Prostate gland (tissue), 2 donors: ENCODE measurements around the gene CHI3L2. TPM values are rescaled to one million over a fixed set of nuclear protein-coding genes. Genes with fewer than 3 reads are reported as not detected.

Source experiments
- DNase-seq: peaks from one replicate; pipeline ENCODE4 v3.0.0-alpha.2; 2019; ENCODE audit warnings: low spot score
- H3K27ac ChIP-seq, 2 donors: fragments of 200-600 bp; sonication (generic); 2 replicates each; pipeline ENCODE4 v1.5.1; 2017 to 2019
- H3K27me3 ChIP-seq: fragments of 200-600 bp; sonication (generic); replicated peaks from 2 replicates; pipeline ENCODE4 v1.5.1; 2019; ENCODE audit not compliant: insufficient read depth
- H3K36me3 ChIP-seq, 2 donors: fragments of 200-600 bp; sonication (generic); 1 replicate in 1 of 2; 2 replicates in 1 of 2; pipeline versions ENCODE4 v1.5.1 to v1.8.1; 2017 to 2019
- H3K4me1 ChIP-seq: fragments of 200-600 bp; sonication (generic); replicated peaks from 2 replicates; pipeline ENCODE4 v1.5.1; 2019
- H3K4me3 ChIP-seq, 2 donors: fragments of 200-600 bp; sonication (generic); 2 replicates each; pipeline ENCODE4 v1.5.1; 2017 to 2019
- H3K9me3 ChIP-seq: fragments of 200-600 bp; sonication (generic); 2 replicates; pipeline ENCODE4 v1.5.1; 2017
- POLR2A ChIP-seq: fragments of 450-650 bp; IDR thresholded peaks from one replicate; pipeline ENCODE4 v1.6.1; 2016; ENCODE audit warnings: antibody characterized with exemption, mild to moderate bottlenecking
- POLR2AphosphoS5 ChIP-seq: sonication (generic); formaldehyde crosslinking; IDR thresholded peaks from one replicate; pipeline ENCODE4 v1.6.1; 2017; ENCODE audit warnings: antibody characterized with exemption
- WGBS: methylation state at CpG from one replicate; pipeline ENCODE4 v1.1.5; 2018; 5-methylcytosine and 5-hydroxymethylcytosine counted together
- intact Hi-C: fragments of 100-400 bp; cut with DNase I; formaldehyde crosslinking; loops from one replicate; pipeline ENCODE4 v1.14.2; 2022
- total RNA-seq, 2 donors: library from RNA; depleted of rRNA; stranded (reverse); fragments of >200 nt; gene quantifications; one replicate each; pipeline ENCODE4 v1.1.0, GENCODE V29; 2016
- TF ChIP-seq, protein P1 (sequence below), 4 experiments: fragments of 200-600 bp in 2 of 4; fragments of 450-650 bp in 2 of 4; sonication (generic) in 2 of 4; IDR thresholded peaks; 1 replicate in 3 of 4; 2 replicates in 1 of 4; pipeline ENCODE4 v1.5.1; 2016 to 2019; ENCODE audit warnings: antibody characterized with exemption in 4 of 4, mild to moderate bottlenecking in 2 of 4, moderate library complexity in 2 of 4

Gene CHI3L2
- total RNA-seq, 2 donors from 2014 or later = 0.82 to 10.6 TPM

GRCh38 chr1:111269825-111270406 lies 42.4 kb downstream of the CHI3L2 start:
- intact Hi-C loops = no loop called here

GRCh38 chr1:111270771-111271463 lies 43.4 kb downstream of the CHI3L2 start:
- no peaks in the 10 kb centered on the region for H3K9me3 ChIP-seq
- intact Hi-C loops = no loop called here
- H3K36me3 ChIP-seq = no peaks in the 10 kb centered on the region
- 10% methylated on average over 37 of the region's 40 CpGs for WGBS
- no peak for TF ChIP-seq POLR2A
- TF ChIP-seq, protein P1, sequence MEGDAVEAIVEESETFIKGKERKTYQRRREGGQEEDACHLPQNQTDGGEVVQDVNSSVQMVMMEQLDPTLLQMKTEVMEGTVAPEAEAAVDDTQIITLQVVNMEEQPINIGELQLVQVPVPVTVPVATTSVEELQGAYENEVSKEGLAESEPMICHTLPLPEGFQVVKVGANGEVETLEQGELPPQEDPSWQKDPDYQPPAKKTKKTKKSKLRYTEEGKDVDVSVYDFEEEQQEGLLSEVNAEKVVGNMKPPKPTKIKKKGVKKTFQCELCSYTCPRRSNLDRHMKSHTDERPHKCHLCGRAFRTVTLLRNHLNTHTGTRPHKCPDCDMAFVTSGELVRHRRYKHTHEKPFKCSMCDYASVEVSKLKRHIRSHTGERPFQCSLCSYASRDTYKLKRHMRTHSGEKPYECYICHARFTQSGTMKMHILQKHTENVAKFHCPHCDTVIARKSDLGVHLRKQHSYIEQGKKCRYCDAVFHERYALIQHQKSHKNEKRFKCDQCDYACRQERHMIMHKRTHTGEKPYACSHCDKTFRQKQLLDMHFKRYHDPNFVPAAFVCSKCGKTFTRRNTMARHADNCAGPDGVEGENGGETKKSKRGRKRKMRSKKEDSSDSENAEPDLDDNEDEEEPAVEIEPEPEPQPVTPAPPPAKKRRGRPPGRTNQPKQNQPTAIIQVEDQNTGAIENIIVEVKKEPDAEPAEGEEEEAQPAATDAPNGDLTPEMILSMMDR (IDR thresholded peaks at IDR 0.05) = no peak
- TF ChIP-seq POLR2AphosphoS5 = no peak
- no peak for DNase-seq
- no peaks in the 10 kb centered on the region for H3K4me1 ChIP-seq
- H3K27ac ChIP-seq = no peak overlapping the region
- peaks cover 10% of the 10 kb centered on the region for H3K27me3 ChIP-seq
- H3K4me3 ChIP-seq = no peak overlapping the region

More at GRCh38 chr1:111269825-111270406, 42.4 kb downstream of the CHI3L2 start:
- Histone ChIP-seq H3K4me1 (no peaks in the 10 kb centered on the region), H3K9me3 (no peaks in the 10 kb centered on the region), H3K36me3 (no peaks in the 10 kb centered on the region), H3K27ac (no peak overlapping the region), H3K27me3 (peaks cover 10% of the 10 kb centered on the region), H3K4me3 (no peak overlapping the region)
- WGBS = 88% methylated on average over 4 of the region's 4 CpGs
- TF ChIP-seq, protein P1 (IDR thresholded peaks at IDR 0.05) = no peak
- TF ChIP-seq POLR2A = no peak
- no peak for TF ChIP-seq POLR2AphosphoS5
- no peak for DNase-seq

DNA sequence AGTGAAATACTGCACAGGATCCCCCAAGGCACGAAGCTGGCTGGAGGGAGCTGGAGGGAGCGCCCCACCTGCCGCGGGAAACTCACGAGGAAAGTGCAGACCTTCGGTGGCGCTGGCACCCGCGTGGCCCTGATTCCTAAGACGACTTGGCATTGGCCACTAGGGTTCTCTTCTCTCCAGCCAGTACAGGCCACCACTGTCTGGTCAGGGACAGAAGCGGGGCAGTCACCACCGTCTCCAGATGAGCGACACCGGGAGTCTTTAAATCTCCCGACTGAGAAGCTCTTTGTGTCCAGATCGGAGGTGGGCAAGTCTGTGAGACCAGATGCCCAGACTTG lies 43.9 kb downstream of the CHI3L2 start:
- intact Hi-C loops = no loop called here
- no peak overlapping the region for H3K4me3 ChIP-seq
- no peak overlapping the region for H3K27ac ChIP-seq
- H3K36me3 ChIP-seq = no peaks in the 10 kb centered on the region
- WGBS = 4% methylated on average over 16 of the region's 16 CpGs
- DNase-seq = no peak
- no peak for TF ChIP-seq POLR2A
- TF ChIP-seq POLR2AphosphoS5 = no peak
- TF ChIP-seq, protein P1 (IDR thresholded peaks at IDR 0.05) = no peak
- no peaks in the 10 kb centered on the region for H3K4me1 ChIP-seq
- no peaks in the 10 kb centered on the region for H3K9me3 ChIP-seq
- H3K27me3 ChIP-seq = peaks cover 10% of the 10 kb centered on the region

- no peak overlapping the region for H3K4me3 ChIP-seq
- H3K36me3 ChIP-seq = no peaks in the 10 kb centered on the region
- intact Hi-C loops = no loop called here
- 35% methylated on average over 3 of the region's 3 CpGs for WGBS
- H3K4me1 ChIP-seq = no peaks in the 10 kb centered on the region
- H3K27ac ChIP-seq = no peak overlapping the region
- no peak for DNase-seq
- TF ChIP-seq, protein P1 (IDR thresholded peaks at IDR 0.05) = no peak
- no peak for TF ChIP-seq POLR2A
- TF ChIP-seq POLR2AphosphoS5 = no peak
- H3K9me3 ChIP-seq = no peaks in the 10 kb centered on the region
- peaks cover 10% of the 10 kb centered on the region for H3K27me3 ChIP-seq
These were observed 44.6 kb downstream of the CHI3L2 start for GRCh38 chr1:111272081-111272480.

GRCh38 chr1:111274653-111275052 lies 47.1 kb downstream of the CHI3L2 start:
- TF ChIP-seq POLR2A = no peak
- H3K9me3 ChIP-seq = no peaks in the 10 kb centered on the region
- no peak overlapping the region for H3K4me3 ChIP-seq
- no peaks in the 10 kb centered on the region for H3K4me1 ChIP-seq
- DNase-seq = no peak
- H3K36me3 ChIP-seq = no peaks in the 10 kb centered on the region
- intact Hi-C loops = no loop called here
- WGBS = 88% methylated on average over 4 of the region's 4 CpGs
- peaks cover 10% of the 10 kb centered on the region for H3K27me3 ChIP-seq
- H3K27ac ChIP-seq = no peak overlapping the region
